Skeletal muscle satellite cell (primary cell): ENCODE measurements around the gene RYR3. TPM values are rescaled to one million over a fixed set of nuclear protein-coding genes. Genes with fewer than 3 reads are reported as not detected.
A peak's percentile ranks its signal among the peaks of the same experiment; 100 is the strongest.

ENCODE experiments used
- H3K27me3 ChIP-seq: 2 replicates; pipeline ENCODE4 v1.7.0; 2013; ENCODE audit warnings: low read length; ENCODE audit not compliant: control insufficient read depth, insufficient read depth
- H3K36me3 ChIP-seq: 2 replicates; pipeline ENCODE4 v1.7.0; 2013; ENCODE audit warnings: mild to moderate bottlenecking, control low read depth, low read length; ENCODE audit not compliant: insufficient read depth
- H3K4me1 ChIP-seq: 2 replicates; pipeline ENCODE4 v1.7.0; 2013; ENCODE audit warnings: low read length; ENCODE audit not compliant: control insufficient read depth, insufficient read depth
- H3K4me2 ChIP-seq: 2 replicates; pipeline ENCODE4 v1.7.0; 2013; ENCODE audit warnings: mild to moderate bottlenecking, low read length
- H3K4me3 ChIP-seq: 2 replicates; pipeline ENCODE4 v1.7.0; 2013; ENCODE audit warnings: low read length
- H3K9ac ChIP-seq: 2 replicates; pipeline ENCODE4 v1.7.0; 2013; ENCODE audit warnings: mild to moderate bottlenecking, low read depth, low read length, moderate library complexity
- H3K9me3 ChIP-seq: replicated peaks from 2 replicates; pipeline ENCODE4 v1.7.0; 2013; ENCODE audit warnings: mild to moderate bottlenecking, control low read depth, low read length
- total RNA-seq: library from RNA; depleted of rRNA; stranded (reverse); fragments of >200 nt; gene quantifications from 2 replicates; pipeline ENCODE4 v1.2.3, GENCODE V29; 2012; rRNA removed

Gene RYR3
- not detected in 2 replicates for total RNA-seq

- H3K36me3 ChIP-seq = no peaks in the 10 kb centered on the region
- no peaks in the 10 kb centered on the region for H3K9me3 ChIP-seq
- H3K9ac ChIP-seq = no peak within 1 kb of the TSS
- peaks cover 94% of the 10 kb centered on the region for H3K27me3 ChIP-seq
- peak within 1 kb of the TSS; percentile 61 for H3K4me2 ChIP-seq
- peak within 1 kb of the TSS; percentile 49 for H3K4me3 ChIP-seq
- no peaks in the 10 kb centered on the region for H3K4me1 ChIP-seq
These were observed at the start of gene RYR3 for GRCh38 chr15:33310481-33311311. Gene RYR3 (plus strand): TSS chr15:33310967. CDS start chr15:33311046, 79 bp downstream.

GRCh38 chr15:33262306-33262705 lies 48.5 kb upstream of the RYR3 start:
- Histone ChIP-seq H3K36me3 (no peaks in the 10 kb centered on the region), H3K9me3 (no peaks in the 10 kb centered on the region), H3K4me1 (no peaks in the 10 kb centered on the region), H3K9ac (no peak overlapping the region), H3K4me3 (no peak overlapping the region), H3K27me3 (peaks cover 28% of the 10 kb centered on the region), H3K4me2 (no peak overlapping the region)

GRCh38 chr15:33277689-33278088 lies 33.1 kb upstream of the RYR3 start:
- no peaks in the 10 kb centered on the region for H3K36me3 ChIP-seq
- H3K4me1 ChIP-seq = peaks cover 16% of the 10 kb centered on the region
- H3K27me3 ChIP-seq = no peaks in the 10 kb centered on the region
- no peaks in the 10 kb centered on the region for H3K9me3 ChIP-seq
- H3K4me2 ChIP-seq = no peak overlapping the region
- no peak overlapping the region for H3K4me3 ChIP-seq
- H3K9ac ChIP-seq = no peak overlapping the region

- Histone ChIP-seq H3K9me3 (no peaks in the 10 kb centered on the region), H3K4me1 (peaks cover 16% of the 10 kb centered on the region), H3K27me3 (no peaks in the 10 kb centered on the region), H3K4me2 (peak overlapping the region; percentile 58), H3K9ac (peak overlapping the region; percentile 11), H3K36me3 (no peaks in the 10 kb centered on the region), H3K4me3 (peak overlapping the region; percentile 11)
These were observed 31.8 kb upstream of the RYR3 start for GRCh38 chr15:33278816-33279612.

GRCh38 chr15:33279613-33280205 lies 31.1 kb upstream of the RYR3 start:
- no peaks in the 10 kb centered on the region for H3K9me3 ChIP-seq
- H3K4me1 ChIP-seq = peaks cover 16% of the 10 kb centered on the region
- no peaks in the 10 kb centered on the region for H3K36me3 ChIP-seq
- H3K27me3 ChIP-seq = no peaks in the 10 kb centered on the region
- peak overlapping the region; percentile 58 for H3K4me2 ChIP-seq
- peak overlapping the region; percentile 11 for H3K9ac ChIP-seq
- no peak overlapping the region for H3K4me3 ChIP-seq

GRCh38 chr15:33282226-33283020 lies 28.3 kb upstream of the RYR3 start:
- H3K4me2 ChIP-seq = no peak overlapping the region

GRCh38 chr15:33283576-33283975 lies 27.2 kb upstream of the RYR3 start:
- Histone ChIP-seq H3K36me3 (no peaks in the 10 kb centered on the region), H3K4me3 (no peak overlapping the region), H3K27me3 (no peaks in the 10 kb centered on the region), H3K9me3 (no peaks in the 10 kb centered on the region), H3K4me1 (peaks cover 14% of the 10 kb centered on the region), H3K9ac (no peak overlapping the region), H3K4me2 (no peak overlapping the region)

More at GRCh38 chr15:33282226-33283020, 28.3 kb upstream of the RYR3 start:
- Histone ChIP-seq H3K36me3 (no peaks in the 10 kb centered on the region), H3K4me1 (peaks cover 16% of the 10 kb centered on the region), H3K9me3 (no peaks in the 10 kb centered on the region), H3K4me3 (no peak overlapping the region), H3K27me3 (no peaks in the 10 kb centered on the region), H3K9ac (no peak overlapping the region)

- Histone ChIP-seq H3K27me3 (peaks cover 2% of the 10 kb centered on the region), H3K4me2 (no peak overlapping the region), H3K4me3 (no peak overlapping the region), H3K4me1 (peaks cover 7% of the 10 kb centered on the region), H3K9ac (no peak overlapping the region), H3K36me3 (no peaks in the 10 kb centered on the region), H3K9me3 (no peaks in the 10 kb centered on the region)
These were observed 26.4 kb upstream of the RYR3 start for GRCh38 chr15:33284336-33284735.

- H3K36me3 ChIP-seq = no peaks in the 10 kb centered on the region
- no peak overlapping the region for H3K4me2 ChIP-seq
- H3K27me3 ChIP-seq = peaks cover 24% of the 10 kb centered on the region
- no peaks in the 10 kb centered on the region for H3K9me3 ChIP-seq
- no peak overlapping the region for H3K4me3 ChIP-seq
- H3K9ac ChIP-seq = no peak overlapping the region
- H3K4me1 ChIP-seq = no peaks in the 10 kb centered on the region
These were observed 18.0 kb upstream of the RYR3 start for GRCh38 chr15:33292717-33293307.

- H3K9me3 ChIP-seq = no peaks in the 10 kb centered on the region
- H3K27me3 ChIP-seq = peaks cover 24% of the 10 kb centered on the region
- H3K4me1 ChIP-seq = no peaks in the 10 kb centered on the region
- H3K4me3 ChIP-seq = no peak overlapping the region
- H3K36me3 ChIP-seq = no peaks in the 10 kb centered on the region
- H3K4me2 ChIP-seq = peak overlapping the region; percentile 5
- H3K9ac ChIP-seq = no peak overlapping the region
These were observed 16.9 kb upstream of the RYR3 start for GRCh38 chr15:33293713-33294334.
